ENCODE data around the gene RYK.
"Not testable (repeated sequence)": the region's sequence is repeated elsewhere in the genome, so short reads cannot be mapped to it uniquely, and the experiment has no call there.

Gene RYK

GRCh38 chr3:134216191-134216764 is 34.4 kb downstream of the RYK start:
- no peak for DNase-seq

- DNase-seq = no peak
Observed at GRCh38 chr3:134214239-134214638, 36.4 kb downstream of the RYK start.

- DNase-seq = peak; percentile 85
Observed at GRCh38 chr3:134212967-134213665, 37.5 kb downstream of the RYK start.

- no peak for DNase-seq
Observed at GRCh38 chr3:134211797-134212196, 38.9 kb downstream of the RYK start.

GRCh38 chr3:134205451-134205850 is 45.2 kb downstream of the RYK start:
- no peak for DNase-seq

- no peak for DNase-seq
Observed at GRCh38 chr3:134201201-134202130, 49.2 kb downstream of the RYK start.

- not testable (repeated sequence) for DNase-seq
Observed at GRCh38 chr3:134199880-134200279, 50.8 kb downstream of the RYK start.

- no peak for DNase-seq
Observed at GRCh38 chr3:134199240-134199639, 51.4 kb downstream of the RYK start.

GRCh38 chr3:134198414-134198813 is 52.2 kb downstream of the RYK start:
- no peak for DNase-seq

GRCh38 chr3:134197681-134198261 is 52.9 kb downstream of the RYK start:
- no peak for DNase-seq

GRCh38 chr3:134194247-134194646 is 56.4 kb downstream of the RYK start:
- DNase-seq = no peak

GRCh38 chr3:134190250-134190649 is 60.4 kb downstream of the RYK start:
- DNase-seq = no peak

- no peak for DNase-seq
Observed at GRCh38 chr3:134189849-134190248, 60.8 kb downstream of the RYK start.

GRCh38 chr3:134186391-134186790 is 64.3 kb downstream of the RYK start:
- no peak for DNase-seq

- DNase-seq = no peak
Observed at GRCh38 chr3:134180761-134181160, 69.9 kb downstream of the RYK start.

- DNase-seq = no peak
Observed at GRCh38 chr3:134179508-134179907, 71.2 kb downstream of the RYK start.

GRCh38 chr3:134163096-134163495 is 87.6 kb downstream of the RYK start:
- DNase-seq = no peak

GRCh38 chr3:134161898-134162615 is 88.6 kb downstream of the RYK start:
- DNase-seq = no peak

GRCh38 chr3:134155446-134155845 is 95.2 kb downstream of the RYK start:
- DNase-seq = no peak

- DNase-seq = no peak
Observed at GRCh38 chr3:134153761-134154160, 96.9 kb downstream of the RYK start.

GRCh38 chr3:134150476-134150875 is 100.2 kb downstream of the RYK start:
- no peak for DNase-seq

- DNase-seq = no peak
Observed at GRCh38 chr3:134149286-134149685, 101.4 kb downstream of the RYK start.

GRCh38 chr3:134148534-134148933 is 102.1 kb downstream of the RYK start:
- DNase-seq = no peak
